RWPE2 (cell line): Measurements from ENCODE around the gene RAG1.

ENCODE experiments used
- ATAC-seq: fragments of 200-7000 bp; cut with Tn5 transposase; 3 replicates; pipeline ENCODE4 v1.9.1; 2021; ENCODE audit warnings: low read depth
- DNase-seq: peaks from one replicate; pipeline ENCODE4 v3.0.0-alpha.2; 2020; ENCODE audit warnings: low spot score
- H3K27ac ChIP-seq: fragments of 450-650 bp; 2 replicates; pipeline ENCODE4 v1.5.1; 2017; ENCODE audit warnings: mild to moderate bottlenecking; ENCODE audit not compliant: poor library complexity, severe bottlenecking
- H3K27me3 ChIP-seq: fragments of 250-450 bp; sonication (Bioruptor Pico); 2 replicates; pipeline ENCODE4 v1.5.1; 2021; ENCODE audit warnings: mild to moderate bottlenecking, moderate library complexity; ENCODE audit not compliant: insufficient read depth, poor library complexity, severe bottlenecking
- H3K36me3 ChIP-seq: fragments of 250-450 bp; sonication (Bioruptor Pico); 2 replicates; pipeline ENCODE4 v1.5.1; 2020; ENCODE audit warnings: low read depth, mild to moderate bottlenecking, moderate library complexity
- H3K4me1 ChIP-seq: fragments of 250-450 bp; sonication (Bioruptor Pico); 2 replicates; pipeline ENCODE4 v1.5.1; 2021; ENCODE audit warnings: mild to moderate bottlenecking, moderate library complexity; ENCODE audit not compliant: insufficient read depth, poor library complexity, severe bottlenecking
- H3K4me3 ChIP-seq: fragments of 250-450 bp; sonication (Bioruptor Pico); 2 replicates; pipeline ENCODE4 v1.5.1; 2021; ENCODE audit warnings: mild to moderate bottlenecking, moderate library complexity; ENCODE audit not compliant: severe bottlenecking
- H3K9me3 ChIP-seq: fragments of 250-450 bp; sonication (Bioruptor Pico); 2 replicates; pipeline ENCODE4 v1.5.1; 2021; ENCODE audit warnings: mild to moderate bottlenecking, moderate library complexity; ENCODE audit not compliant: severe bottlenecking
- CTCF ChIP-seq: fragments of 450-650 bp; IDR thresholded peaks from one replicate; pipeline ENCODE4 v1.5.1; 2017; ENCODE audit warnings: mild to moderate bottlenecking, moderate library complexity; ENCODE audit not compliant: poor library complexity, severe bottlenecking

RAG1 gene

GRCh38 chr11:36628765-36629244 lies 61.0 kb downstream of the RAG1 start:
- Histone ChIP-seq H3K4me1 (no peaks in the 10 kb centered on the region), H3K27ac (no peak overlapping the region), H3K36me3 (no peaks in the 10 kb centered on the region), H3K9me3 (no peaks in the 10 kb centered on the region), H3K4me3 (no peak overlapping the region), H3K27me3 (no peaks in the 10 kb centered on the region)
- ATAC-seq (no peak), DNase-seq (no peak)
- TF ChIP-seq CTCF: no peak
